ENCODE measurements around the gene FAM107B.

The FAM107B gene

DNA sequence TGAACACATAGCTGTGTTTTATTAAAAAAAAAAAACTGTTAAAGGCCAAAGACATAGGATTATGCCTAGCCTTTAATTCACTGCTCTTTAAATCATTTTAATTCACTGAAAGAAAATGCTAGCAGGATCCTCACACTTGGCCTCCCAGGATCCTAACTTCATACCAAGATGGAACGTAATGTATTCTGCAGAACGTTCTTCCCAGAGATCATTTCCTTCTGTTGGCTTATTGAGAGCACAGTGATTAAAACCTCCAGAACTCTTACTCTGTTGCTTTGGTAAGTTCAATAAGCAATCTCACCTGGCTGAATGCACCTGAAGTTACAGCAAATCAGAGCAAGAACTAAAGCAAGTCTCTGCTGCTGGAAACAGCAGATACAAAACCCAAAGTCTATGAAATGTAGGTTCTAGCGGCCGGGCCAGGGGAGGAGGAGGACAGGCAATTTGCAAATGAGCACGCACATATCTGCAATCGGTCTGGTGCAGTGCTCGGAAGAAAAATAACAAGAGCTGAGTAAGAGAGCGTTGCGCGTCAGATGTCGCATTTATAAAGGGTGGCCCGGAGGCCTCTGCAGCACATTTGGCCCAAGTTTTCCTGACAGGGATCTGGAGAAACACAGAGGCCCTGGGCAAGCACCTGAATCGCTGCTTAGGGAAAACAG, 193.9 kb downstream of the FAM107B start:
- no peak for TF ChIP-seq CTCF (IDR thresholded peaks at IDR 0.05; ENCODE audit: low read depth, low read length, missing control alignments)
- DNase-seq (ENCODE audit: extremely low read depth, low read depth): no peak
- no peak overlapping the region for H3K4me3 ChIP-seq (replicated peaks; ENCODE audit: low read depth, low read length)

- DNase-seq (ENCODE audit: extremely low read depth, low read depth): no peak
- TF ChIP-seq CTCF (IDR thresholded peaks at IDR 0.05; ENCODE audit: low read depth, low read length, missing control alignments): no peak
- H3K4me3 ChIP-seq (replicated peaks; ENCODE audit: low read depth, low read length): no peak overlapping the region
These were observed 195.3 kb downstream of the FAM107B start for GRCh38 chr10:14579405-14579804.

GRCh38 chr10:14578060-14578952, 196.4 kb downstream of the FAM107B start:
- no peak for DNase-seq (ENCODE audit: extremely low read depth, low read depth)
- no peak overlapping the region for H3K4me3 ChIP-seq (replicated peaks; ENCODE audit: low read depth, low read length)
- no peak for TF ChIP-seq CTCF (IDR thresholded peaks at IDR 0.05; ENCODE audit: low read depth, low read length, missing control alignments)

DNA sequence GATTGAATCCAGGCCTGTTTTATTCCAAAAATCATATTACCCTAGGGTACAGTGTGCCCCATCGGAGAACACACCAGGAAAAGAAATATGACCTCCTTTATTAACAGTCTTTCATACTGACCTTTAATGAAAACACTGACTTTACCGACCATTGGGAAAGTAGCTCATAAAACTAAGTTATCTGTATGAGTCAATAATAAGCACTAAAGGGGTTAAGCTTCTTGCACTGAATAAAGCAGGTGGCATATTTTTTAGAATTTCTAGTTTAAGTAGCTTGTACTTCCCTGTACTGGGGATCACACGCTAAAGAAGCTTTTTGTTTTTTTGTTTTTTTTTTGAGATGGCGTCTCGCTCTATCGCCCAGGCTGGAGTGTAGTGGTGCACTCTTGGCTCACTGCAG, 199.8 kb downstream of the FAM107B start:
- no peak overlapping the region for H3K4me3 ChIP-seq (replicated peaks; ENCODE audit: low read depth, low read length)
- no peak for TF ChIP-seq CTCF (IDR thresholded peaks at IDR 0.05; ENCODE audit: low read depth, low read length, missing control alignments)
- no peak for DNase-seq (ENCODE audit: extremely low read depth, low read depth)

DNA sequence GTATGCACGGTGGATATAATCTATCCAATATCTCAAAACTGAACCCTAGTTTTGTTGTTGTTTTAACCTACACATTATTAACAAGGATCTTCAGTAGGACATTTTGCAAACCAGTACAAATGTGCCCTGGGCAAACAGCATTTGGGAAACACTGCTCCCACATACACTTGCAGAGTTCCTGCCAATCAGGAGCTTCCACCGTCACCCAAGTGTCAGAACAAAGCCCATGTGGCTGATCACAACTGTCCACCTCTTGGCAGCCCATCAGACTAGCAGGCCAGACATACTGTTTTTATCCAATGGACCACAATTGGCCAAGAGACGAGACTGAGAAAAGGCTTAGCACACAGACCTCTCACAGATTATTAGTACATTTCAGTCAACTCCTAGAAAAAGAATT, 200.4 kb downstream of the FAM107B start:
- no peak for TF ChIP-seq CTCF (IDR thresholded peaks at IDR 0.05; ENCODE audit: low read depth, low read length, missing control alignments)
- DNase-seq (ENCODE audit: extremely low read depth, low read depth): no peak
- H3K4me3 ChIP-seq (replicated peaks; ENCODE audit: low read depth, low read length): no peak overlapping the region

DNA sequence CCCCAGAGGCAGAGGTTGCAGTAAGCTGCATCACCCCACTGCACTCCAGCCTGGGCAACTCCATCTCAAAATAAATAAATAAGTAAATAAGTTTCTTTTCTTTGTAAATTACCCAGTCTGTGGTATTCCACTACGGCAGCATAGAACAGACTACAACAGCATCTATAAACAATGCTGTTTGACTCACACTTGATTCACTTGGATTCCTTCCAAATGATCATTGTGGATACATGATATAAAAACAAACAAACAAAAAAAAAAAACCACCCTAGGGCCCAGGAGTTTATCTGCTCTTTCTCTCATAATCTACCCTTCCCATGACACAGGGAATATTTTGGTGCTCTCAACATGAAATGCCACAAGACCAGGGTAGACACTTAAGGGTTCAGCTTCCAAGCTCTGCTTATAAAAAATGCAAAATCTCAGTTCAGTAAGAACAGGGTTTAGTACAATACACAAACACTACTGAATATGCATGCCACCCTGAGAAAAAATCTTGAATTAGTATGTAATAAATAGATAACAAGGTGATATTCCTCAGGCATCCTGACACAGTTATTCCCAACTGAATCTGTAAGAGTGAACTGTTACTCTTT, 200.9 kb downstream of the FAM107B start:
- no peak overlapping the region for H3K4me3 ChIP-seq (replicated peaks; ENCODE audit: low read depth, low read length)
- peak; percentile 72 for DNase-seq (ENCODE audit: extremely low read depth, low read depth)
- TF ChIP-seq CTCF (IDR thresholded peaks at IDR 0.05; ENCODE audit: low read depth, low read length, missing control alignments): no peak

Measured in HFF-Myc (cell line).